SU-DHL-6 (cell line): ENCODE results near the gene KAZN.

Experiments
- H2AFZ ChIP-seq: fragments of 200-600 bp; sonication (generic); 2 replicates; pipeline ENCODE4 v1.6.1; 2014; ENCODE audit warnings: low read depth, mild to moderate bottlenecking, moderate library complexity, mixed read lengths, antibody characterized with exemption, low read length; ENCODE audit not compliant: severe bottlenecking
- H3F3A ChIP-seq: fragments of 200-600 bp; shearing (Covaris generic); 2 replicates; pipeline ENCODE4 v1.6.0; 2016; ENCODE audit warnings: antibody characterized with exemption, mild to moderate bottlenecking; ENCODE audit not compliant: insufficient read depth
- H3K27ac ChIP-seq: fragments of 200-600 bp; sonication (generic); 2 replicates; pipeline ENCODE4 v1.5.1; 2016; ENCODE audit warnings: low read depth, mild to moderate bottlenecking, low read length, moderate library complexity, mixed read lengths
- H3K27me3 ChIP-seq: fragments of 200-600 bp; sonication (generic), shearing (Covaris generic); 2 replicates; pipeline ENCODE4 v1.6.0; 2014; ENCODE audit warnings: mild to moderate bottlenecking, low read length
- H3K36me3 ChIP-seq: fragments of 200-600 bp; sonication (generic); 2 replicates; pipeline ENCODE4 v1.6.1; 2014; ENCODE audit warnings: mild to moderate bottlenecking, low read length, mixed read lengths
- H3K4me2 ChIP-seq: fragments of 300-600, 200-600 bp; shearing (Covaris generic), sonication (generic); 2 replicates; pipeline ENCODE4 v1.6.0; 2014; ENCODE audit warnings: low read length, low read depth, mild to moderate bottlenecking; ENCODE audit not compliant: poor library complexity, severe bottlenecking
- H3K4me3 ChIP-seq: fragments of 200-600 bp; sonication (generic); 2 replicates; pipeline ENCODE4 v1.5.1; 2014; ENCODE audit warnings: antibody characterized with exemption, low read length, mild to moderate bottlenecking, mixed read lengths; ENCODE audit not compliant: insufficient read depth, poor library complexity, severe bottlenecking
- H3K79me2 ChIP-seq: fragments of 200-600 bp; sonication (generic); 2 replicates; pipeline ENCODE4 v1.6.1; 2014; ENCODE audit warnings: mild to moderate bottlenecking, low read length, moderate library complexity; ENCODE audit not compliant: insufficient read depth
- H3K9ac ChIP-seq: fragments of 200-600 bp; sonication (generic); 2 replicates; pipeline ENCODE4 v1.7.0; 2014; ENCODE audit warnings: mild to moderate bottlenecking, low read length
- H3K9me2 ChIP-seq: fragments of 200-600 bp; sonication (generic); replicated peaks from 2 replicates; pipeline ENCODE4 v1.6.1; 2014; ENCODE audit warnings: low read length; ENCODE audit not compliant: insufficient read depth
- H3K9me3 ChIP-seq: fragments of 200-600 bp; sonication (generic); 2 replicates; pipeline ENCODE4 v1.6.1; 2014; ENCODE audit warnings: low read length, mixed read lengths; ENCODE audit not compliant: insufficient read depth
- H4K20me1 ChIP-seq: fragments of 200-600 bp; sonication (generic); 2 replicates; pipeline ENCODE4 v1.6.1; 2014; ENCODE audit warnings: low read depth, mild to moderate bottlenecking, antibody characterized with exemption, low read length, moderate library complexity, mixed read lengths
- CTCF ChIP-seq: fragments of 200-600 bp; sonication (generic); IDR thresholded peaks from one replicate; pipeline ENCODE4 v1.5.1; 2017; ENCODE audit warnings: antibody characterized with exemption, mild to moderate bottlenecking, low read length, moderate library complexity; ENCODE audit not compliant: insufficient read depth, poor library complexity, severe bottlenecking
- EZH2phosphoT487 ChIP-seq: fragments of 200-600 bp; sonication (generic), shearing (Covaris generic); conservative IDR thresholded peaks from 2 replicates; pipeline ENCODE4 v1.6.1; 2018; ENCODE audit warnings: mild to moderate bottlenecking, antibody characterized with exemption, low read length, moderate library complexity, mixed read lengths

The KAZN gene

GRCh38 chr1:14887764-14888350, 289.4 kb downstream of the KAZN start:
- no peaks in the 10 kb centered on the region for H3K27me3 ChIP-seq
- TF ChIP-seq CTCF = no peak
- TF ChIP-seq EZH2phosphoT487 = no peak
- H3F3A ChIP-seq = no peaks in the 10 kb centered on the region
- H3K4me2 ChIP-seq = no peak overlapping the region
- no peak overlapping the region for H3K27ac ChIP-seq
- H3K9me2 ChIP-seq = no peaks in the 10 kb centered on the region
- no peaks in the 10 kb centered on the region for H3K36me3 ChIP-seq
- no peaks in the 10 kb centered on the region for H3K79me2 ChIP-seq
- H3K9ac ChIP-seq = no peak overlapping the region
- no peaks in the 10 kb centered on the region for H3K9me3 ChIP-seq
- H2AFZ ChIP-seq = no peak overlapping the region
- no peak overlapping the region for H3K4me3 ChIP-seq
- H4K20me1 ChIP-seq = no peaks in the 10 kb centered on the region

- Histone ChIP-seq H3K4me2 (no peak overlapping the region), H3K36me3 (no peaks in the 10 kb centered on the region), H4K20me1 (no peaks in the 10 kb centered on the region), H3K27ac (no peak overlapping the region), H3K9me3 (no peaks in the 10 kb centered on the region), H2AFZ (no peak overlapping the region), H3K9ac (no peak overlapping the region), H3K4me3 (no peak overlapping the region), H3K9me2 (no peaks in the 10 kb centered on the region), H3K79me2 (no peaks in the 10 kb centered on the region), H3K27me3 (no peaks in the 10 kb centered on the region), H3F3A (no peaks in the 10 kb centered on the region)
- no peak for TF ChIP-seq EZH2phosphoT487
- no peak for TF ChIP-seq CTCF
Observed at GRCh38 chr1:14888374-14888773, 289.9 kb downstream of the KAZN start.

DNA sequence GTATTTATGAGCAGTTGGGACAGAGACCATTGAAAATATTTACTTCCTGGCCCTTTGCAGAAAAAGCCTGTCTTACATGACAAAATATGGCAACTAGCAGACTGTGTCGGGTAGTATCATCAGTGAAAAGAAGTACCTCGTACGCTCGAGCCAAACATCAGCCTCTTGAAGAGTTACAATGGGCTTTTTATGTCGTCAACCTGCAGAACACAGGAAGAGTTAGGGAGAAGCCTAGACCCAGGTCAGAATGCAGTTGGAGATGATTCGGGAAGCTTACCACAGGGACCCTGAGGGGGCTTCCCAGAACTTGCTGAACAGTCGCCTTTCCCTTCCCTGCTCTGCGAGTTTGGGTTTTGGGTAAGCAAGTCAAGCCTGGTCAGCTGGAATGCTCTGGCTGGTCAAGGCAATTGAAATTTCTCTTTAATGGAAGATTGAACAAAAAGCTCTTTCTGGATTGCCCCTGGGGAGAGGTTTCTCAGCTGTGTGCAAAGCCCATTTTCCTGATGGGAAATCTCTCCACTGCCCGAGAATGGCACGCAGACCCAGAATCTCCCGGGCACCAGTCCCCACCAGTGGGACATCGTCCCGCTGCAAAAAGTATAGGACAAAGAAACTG, 291.4 kb downstream of the KAZN start:
- Histone ChIP-seq H4K20me1 (no peaks in the 10 kb centered on the region), H3K4me3 (no peak overlapping the region), H3K36me3 (no peaks in the 10 kb centered on the region), H3F3A (no peaks in the 10 kb centered on the region), H3K9me3 (no peaks in the 10 kb centered on the region), H3K79me2 (no peaks in the 10 kb centered on the region), H3K9ac (no peak overlapping the region), H3K27ac (no peak overlapping the region), H3K9me2 (no peaks in the 10 kb centered on the region), H3K27me3 (no peaks in the 10 kb centered on the region), H3K4me2 (no peak overlapping the region), H2AFZ (no peak overlapping the region)
- TF ChIP-seq CTCF (no peak), EZH2phosphoT487 (no peak)
